H1 (cell line): ENCODE data around the gene PHKA2. TPM values are rescaled to one million over a fixed set of nuclear protein-coding genes. Genes with fewer than 3 reads are reported as not detected.

Source experiments
- CTCF ChIA-PET: fragments of 300-600 bp; sonication (Branson Sonifier 250); formaldehyde crosslinking; loops from one replicate; lab custom pipeline; 2021; ENCODE audit not compliant: partially characterized antibody; lab: Charles Lee
- POLR2A ChIA-PET: fragments of 300-600 bp; sonication (Branson Sonifier 250); formaldehyde crosslinking; loops from one replicate; lab custom pipeline; 2021; ENCODE audit warnings: inconsistent platforms; ENCODE audit not compliant: partially characterized antibody; lab: Charles Lee
- DNase-seq, 2 experiments: peaks; one replicate each; pipeline versions ENCODE4 v3.0.0 to v3.0.0-alpha.2; 2010 to 2022; ENCODE audit warnings: low spot score in 2 of 2, low read depth in 1 of 2, mixed read lengths in 1 of 2
- FAIRE-seq: peaks from 2 replicates; lab custom pipeline; 2011; peaks lifted over from hg19 to GRCh38; lab: Jason Lieb, UNC
- H2AFZ ChIP-seq: 2 replicates; pipeline ENCODE4 v1.8.1; 2012; ENCODE audit warnings: low read length, inconsistent platforms
- H2AK5ac ChIP-seq: 2 replicates; pipeline ENCODE4 v1.6.1; 2013; ENCODE audit warnings: low read depth, low read length
- H2BK120ac ChIP-seq: replicated peaks from 2 replicates; pipeline ENCODE3; 2013; ENCODE audit warnings: low read depth, low read length, inconsistent platforms
- H2BK12ac ChIP-seq: 2 replicates; pipeline ENCODE4 v1.6.1; 2013; ENCODE audit warnings: low read depth, low read length
- H2BK15ac ChIP-seq: 2 replicates; pipeline ENCODE4 v1.6.1; 2013; ENCODE audit warnings: low read length
- H2BK20ac ChIP-seq: 2 replicates; pipeline ENCODE4 v1.6.1; 2013; ENCODE audit warnings: low read length
- H2BK5ac ChIP-seq: 2 replicates; pipeline ENCODE4 v1.6.1; 2013; ENCODE audit warnings: low read depth, low read length
- H3K14ac ChIP-seq: 2 replicates; pipeline ENCODE4 v1.6.1; 2013; ENCODE audit warnings: inconsistent platforms; ENCODE audit not compliant: insufficient read length
- H3K18ac ChIP-seq: 2 replicates; pipeline ENCODE4 v1.6.1; 2013; ENCODE audit warnings: low read length; ENCODE audit errors: extremely low read depth
- H3K23ac ChIP-seq: 2 replicates; pipeline ENCODE4 v1.6.1; 2013; ENCODE audit warnings: inconsistent platforms; ENCODE audit not compliant: insufficient read length
- H3K23me2 ChIP-seq: 2 replicates; pipeline ENCODE4 v1.6.1; 2013; ENCODE audit warnings: low read depth, low read length
- H3K27ac ChIP-seq: 2 replicates; pipeline ENCODE4 v1.6.1; 2011; ENCODE audit warnings: low read depth, low read length, inconsistent platforms
- H3K27me3 ChIP-seq, 4 experiments: replicated peaks in 1 of 4; 1 replicate in 1 of 4; 2 replicates in 3 of 4; pipeline versions ENCODE4 v1.6.1 to v1.8.1; 2011 to 2013; ENCODE audit warnings: low read length in 3 of 4, mild to moderate bottlenecking in 3 of 4, inconsistent platforms in 2 of 4, mixed read lengths in 2 of 4, moderate library complexity in 1 of 4; ENCODE audit not compliant: control insufficient read depth in 3 of 4, insufficient read depth in 3 of 4; ENCODE audit errors: extremely low read depth in 1 of 4
- H3K36me3 ChIP-seq, 4 experiments: 2 replicates each; pipeline versions ENCODE4 v1.6.1 to v1.8.1; 2011 to 2013; ENCODE audit warnings: mild to moderate bottlenecking in 4 of 4, low read length in 3 of 4, moderate library complexity in 2 of 4, control low read depth in 1 of 4, inconsistent platforms in 1 of 4; ENCODE audit not compliant: insufficient read depth in 4 of 4, control insufficient read depth in 2 of 4
- H3K4ac ChIP-seq: replicated peaks from 2 replicates; pipeline ENCODE3; 2013; ENCODE audit warnings: low read length, low read depth, mixed read lengths, inconsistent platforms; ENCODE audit not compliant: insufficient read length
- H3K4me1 ChIP-seq, 4 experiments: replicated peaks in 1 of 4; 1 replicate in 1 of 4; 2 replicates in 3 of 4; pipeline versions ENCODE4 v1.6.1 to v1.8.1; 2011 to 2013; ENCODE audit warnings: low read length in 3 of 4, inconsistent platforms in 2 of 4, mixed read lengths in 1 of 4; ENCODE audit not compliant: insufficient read depth in 4 of 4, control insufficient read depth in 3 of 4
- H3K4me2 ChIP-seq, 2 experiments: 2 replicates each; pipeline versions ENCODE4 v1.6.1 to v1.8.1; 2011 to 2013; ENCODE audit warnings: low read depth in 2 of 2, low read length in 2 of 2, control low read depth in 1 of 2, inconsistent platforms in 1 of 2, mild to moderate bottlenecking in 1 of 2; ENCODE audit not compliant: insufficient read depth in 1 of 2
- H3K4me3 ChIP-seq, 4 experiments: fragments of 200-600, 300-600 bp in 1 of 4; sonication (generic), shearing (Covaris generic), sonication (Bioruptor Twin) in 1 of 4; 2 replicates each; pipeline versions ENCODE4 v1.5.1 to v1.8.1; 2011 to 2016; ENCODE audit warnings: low read length in 4 of 4, low read depth in 3 of 4, control low read depth in 2 of 4, inconsistent platforms in 2 of 4, mild to moderate bottlenecking in 2 of 4, mixed read lengths in 1 of 4, moderate library complexity in 1 of 4; ENCODE audit not compliant: insufficient read depth in 2 of 4; ENCODE audit errors: extremely low read depth in 1 of 4
- H3K56ac ChIP-seq: replicated peaks from 2 replicates; pipeline ENCODE3; 2013; ENCODE audit warnings: low read depth, mild to moderate bottlenecking, mixed read lengths, low read length, inconsistent platforms; ENCODE audit not compliant: insufficient read length
- H3K79me1 ChIP-seq: 2 replicates; pipeline ENCODE4 v1.6.1; 2013; ENCODE audit warnings: low read depth, low read length, control low read depth
- H3K79me2 ChIP-seq, 2 experiments: 2 replicates each; pipeline versions ENCODE4 v1.6.1 to v1.8.1; 2012 to 2013; ENCODE audit warnings: low read length in 2 of 2, mild to moderate bottlenecking in 2 of 2, inconsistent platforms in 1 of 2; ENCODE audit not compliant: insufficient read depth in 2 of 2, control insufficient read depth in 1 of 2
- H3K9ac ChIP-seq, 4 experiments: replicated peaks in 1 of 4; 1 replicate in 1 of 4; 2 replicates in 3 of 4; pipeline versions ENCODE4 v1.6.1 to v1.8.1; 2011 to 2013; ENCODE audit warnings: low read depth in 3 of 4, low read length in 3 of 4, control low read depth in 2 of 4, mild to moderate bottlenecking in 2 of 4, moderate library complexity in 2 of 4, inconsistent platforms in 1 of 4; ENCODE audit errors: extremely low read depth in 1 of 4
- H3K9me3 ChIP-seq, 2 experiments: 2 replicates each; pipeline versions ENCODE4 v1.6.1 to v1.8.1; 2012 to 2013; ENCODE audit warnings: mild to moderate bottlenecking in 2 of 2, moderate library complexity in 2 of 2, control low read depth in 1 of 2, inconsistent platforms in 1 of 2, low read depth in 1 of 2, low read length in 1 of 2, mixed read lengths in 1 of 2; ENCODE audit not compliant: insufficient read depth in 2 of 2
- H4K20me1 ChIP-seq, 2 experiments: replicated peaks in 1 of 2; 2 replicates each; pipeline versions ENCODE3 to v1.8.1; 2011 to 2013; ENCODE audit warnings: inconsistent platforms in 2 of 2, low read length in 2 of 2, mild to moderate bottlenecking in 1 of 2; ENCODE audit not compliant: insufficient read depth in 2 of 2, control insufficient read depth in 1 of 2
- H4K5ac ChIP-seq: 2 replicates; pipeline ENCODE4 v1.6.1; 2013; ENCODE audit warnings: low read length, low read depth, mixed read lengths, inconsistent platforms; ENCODE audit not compliant: insufficient read length
- H4K8ac ChIP-seq: 2 replicates; pipeline ENCODE4 v1.8.0; 2013; ENCODE audit warnings: mild to moderate bottlenecking, moderate library complexity, low read length, inconsistent platforms; ENCODE audit not compliant: insufficient read depth; ENCODE audit errors: extremely low read depth
- H4K91ac ChIP-seq: replicated peaks from 2 replicates; pipeline ENCODE3; 2013; ENCODE audit warnings: low read length, mixed read lengths, inconsistent platforms; ENCODE audit not compliant: insufficient read length
- EP300 ChIP-seq, 2 experiments: IDR thresholded peaks; 1 replicate in 1 of 2; 2 replicates in 1 of 2; pipeline ENCODE4 v1.6.1; 2011 to 2012; ENCODE audit warnings: low read depth in 2 of 2, low read length in 2 of 2, mild to moderate bottlenecking in 2 of 2, borderline replicate concordance in 1 of 2, inconsistent platforms in 1 of 2, moderate library complexity in 1 of 2
- EZH2 ChIP-seq: fragments of 200-600 bp; sonication (generic); IDR thresholded peaks from 2 replicates; pipeline ENCODE4 v1.7.1; 2012; ENCODE audit warnings: low read depth, mild to moderate bottlenecking, moderate library complexity, low read length, inconsistent platforms; ENCODE audit not compliant: severe bottlenecking
- JUN ChIP-seq: IDR thresholded peaks from 2 replicates; pipeline ENCODE4 v1.6.1; 2011; ENCODE audit warnings: low read depth, mild to moderate bottlenecking, improper control_type of control experiment, low read length
- RBBP5 ChIP-seq: IDR thresholded peaks from 2 replicates; pipeline ENCODE4 v1.7.1; 2012; ENCODE audit warnings: low read depth, mild to moderate bottlenecking, inconsistent platforms, low read length, moderate library complexity, borderline replicate concordance
- SIX5 ChIP-seq: IDR thresholded peaks from 2 replicates; pipeline ENCODE4 v1.6.1; 2011; ENCODE audit warnings: mild to moderate bottlenecking, low read depth, low read length
- WGBS, 2 experiments: shearing (Covaris generic) in 1 of 2; methylation state at CpG; one replicate each; pipeline versions ENCODE4 v1.1.6 to v1.1.7; 2013 to 2015; ENCODE audit warnings: low lambda C conversion rate in 2 of 2, mixed read lengths in 2 of 2, inconsistent platforms in 1 of 2, low coverage in 1 of 2, missing lambda C conversion rate in 1 of 2; ENCODE audit not compliant: insufficient replicate concordance in 2 of 2, insufficient coverage in 1 of 2, insufficient read length in 1 of 2; ENCODE audit errors: extremely low coverage in 1 of 2, missing lambda C conversion rate in 1 of 2; 5-methylcytosine and 5-hydroxymethylcytosine counted together
- polyA plus RNA-seq, 7 experiments: library from polyadenylated mRNA; depleted of rRNA in 3 of 7; stranded (reverse) in 5 of 7; unstranded in 2 of 7; fragments of >200 nt in 5 of 7; fragments of 200-250 nt in 2 of 7; gene quantifications; 1 replicate in 5 of 7; 2 replicates in 1 of 7; 4 replicates in 1 of 7; pipeline versions ENCODE4 v1.2.1 to v1.2.3, GENCODE V29; 2011 to 2013; ENCODE audit warnings: missing spikeins in 2 of 7, mixed read lengths in 2 of 7
- total RNA-seq: library from RNA; stranded (reverse); fragmentation: NEBNext Ultra II Directional; extraction: Animal tissue kit (Norgen Biotek cat#: 25700); gene quantifications from 2 replicates; pipeline ENCODE4 v1.2.1, GENCODE V29; 2021

The PHKA2 gene
- total and polyA plus RNA-seq, 2 of the 8 experiments (the other 6 are each of a cell fraction or from before 2014, with no cell fraction given) = 28.1 to 35.8 TPM

GRCh38 chrX:18890724-18891547 lies 93.0 kb downstream of the PHKA2 start:
- H2BK15ac ChIP-seq = no peak overlapping the region
- no peak overlapping the region for H3K23ac ChIP-seq
- H2AK5ac ChIP-seq = no peak overlapping the region
- no peak overlapping the region for H2BK120ac ChIP-seq
- no peak overlapping the region for H2BK5ac ChIP-seq
- no peak overlapping the region for H2AFZ ChIP-seq
- H3K9ac ChIP-seq = no peak overlapping the region
- H3K4ac ChIP-seq = no peak overlapping the region
- H4K8ac ChIP-seq = no peak overlapping the region
- FAIRE-seq (no peak), DNase-seq (no peak)
- WGBS, 2 experiments = 88% methylated on average over 13 of the region's 24 CpGs; no CpG with 5 or more reads in 1 of the 2 experiments
- H2BK20ac ChIP-seq = no peak overlapping the region
- no peak overlapping the region for H3K18ac ChIP-seq
- H4K20me1 ChIP-seq = no peaks in the 10 kb centered on the region
- H3K4me3 ChIP-seq = no peak overlapping the region
- POLR2A ChIA-PET = no interaction called here
- H3K4me1 ChIP-seq = peaks cover 0 to 5% (median 1%) of the 10 kb centered on the region in 4 experiments; a peak in 2 of 7 replicates
- H3K27ac ChIP-seq = no peak overlapping the region
- H4K5ac ChIP-seq = no peak overlapping the region
- no peak overlapping the region for H3K56ac ChIP-seq
- no peaks in the 10 kb centered on the region; a peak in 1 of 7 replicates for H3K27me3 ChIP-seq
- no peaks in the 10 kb centered on the region for H3K9me3 ChIP-seq
- peaks cover 9% of the 10 kb centered on the region; the same call in 1 of the 2 replicates for H3K23me2 ChIP-seq
- no peaks in the 10 kb centered on the region; a peak in 3 of 8 replicates for H3K36me3 ChIP-seq
- no peaks in the 10 kb centered on the region for H3K79me1 ChIP-seq
- no peaks in the 10 kb centered on the region for H3K79me2 ChIP-seq
- no peak overlapping the region for H4K91ac ChIP-seq
- CTCF ChIA-PET = no interaction called here
- H2BK12ac ChIP-seq = no peak overlapping the region
- no peak overlapping the region for H3K4me2 ChIP-seq
- no peak overlapping the region for H3K14ac ChIP-seq
- TF ChIP-seq EZH2 (no peak), JUN (no peak), SIX5 (no peak), EP300 (IDR thresholded peaks at IDR 0.05; ENCODE audit: borderline replicate concordance in 1 of 2, low read depth in 2 of 2, low read length in 2 of 2) (no peak), RBBP5 (no peak)
